Esophagus muscularis mucosa (tissue), 4 donors: ENCODE results near the gene LRIT2. TPM values are rescaled to one million over a fixed set of nuclear protein-coding genes. Genes with fewer than 3 reads are reported as not detected.
"Not testable (repeated sequence)": the region's sequence is repeated elsewhere in the genome, so short reads cannot be mapped to it uniquely, and the experiment has no call there.

Experiments
- DNase-seq: peaks from one replicate; pipeline ENCODE4 v3.0.0-alpha.2; 2017; ENCODE audit errors: extremely low spot score
- H3K27ac ChIP-seq, 4 donors: fragments of 200-600 bp; sonication (generic); replicated peaks in 1 of 4; 1 replicate in 3 of 4; 2 replicates in 1 of 4; pipeline ENCODE4 v1.5.1; 2016 to 2019; ENCODE audit warnings: mild to moderate bottlenecking in 1 of 4
- H3K27me3 ChIP-seq, 4 donors: fragments of 200-600 bp; sonication (generic); one replicate each; pipeline versions ENCODE4 v1.5.1 to v1.6.0; 2016 to 2019
- H3K36me3 ChIP-seq, 4 donors: fragments of 200-600 bp; sonication (generic); one replicate each; pipeline ENCODE4 v1.5.1; 2016 to 2019
- H3K4me1 ChIP-seq, 4 donors: fragments of 200-600 bp; sonication (generic); one replicate each; pipeline ENCODE4 v1.5.1; 2016 to 2019
- H3K4me3 ChIP-seq, 4 donors: fragments of 200-600 bp; sonication (generic); 1 replicate in 2 of 4; 2 replicates in 2 of 4; pipeline ENCODE4 v1.5.1; 2016 to 2019; ENCODE audit warnings: mild to moderate bottlenecking in 4 of 4, moderate library complexity in 1 of 4
- H3K9me3 ChIP-seq, 4 donors: fragments of 200-600 bp; sonication (generic); 1 replicate in 3 of 4; 2 replicates in 1 of 4; pipeline ENCODE4 v1.5.1; 2016 to 2019
- EP300 ChIP-seq: sonication (generic); formaldehyde crosslinking; IDR thresholded peaks from one replicate; pipeline ENCODE4 v1.6.1; 2017; ENCODE audit warnings: antibody characterized with exemption
- POLR2A ChIP-seq: fragments of 450-650 bp; IDR thresholded peaks from one replicate; pipeline ENCODE4 v1.6.1; 2017; ENCODE audit warnings: antibody characterized with exemption, moderate library complexity, mild to moderate bottlenecking, low read depth
- POLR2AphosphoS5 ChIP-seq, 2 donors: sonication (generic); formaldehyde crosslinking; IDR thresholded peaks; one replicate each; pipeline ENCODE4 v1.6.1; 2017; ENCODE audit warnings: antibody characterized with exemption in 2 of 2
- WGBS: methylation state at CpG from one replicate; pipeline ENCODE4 v1.1.5; 2018; 5-methylcytosine and 5-hydroxymethylcytosine counted together
- intact Hi-C: fragments of 100-400 bp; cut with DNase I; formaldehyde crosslinking; loops from one replicate; pipeline ENCODE4 v1.15.1; 2023
- total RNA-seq, 4 donors: library from RNA; depleted of rRNA; stranded (reverse); fragments of >200 nt; gene quantifications; one replicate each; pipeline versions ENCODE4 v1.1.0 to v1.2.1, GENCODE V29; 2016
- TF ChIP-seq, protein P1 (sequence below), 3 experiments: fragments of 200-600 bp in 2 of 3; fragments of 450-650 bp in 1 of 3; sonication (generic) in 2 of 3; IDR thresholded peaks; one replicate each; pipeline ENCODE4 v1.5.1; 2017 to 2019; ENCODE audit warnings: antibody characterized with exemption in 3 of 3, mild to moderate bottlenecking in 2 of 3, moderate library complexity in 1 of 3

The LRIT2 gene
- total RNA-seq, 4 donors from 2014 or later, result 0.19 TPM; not detected in 3

DNA sequence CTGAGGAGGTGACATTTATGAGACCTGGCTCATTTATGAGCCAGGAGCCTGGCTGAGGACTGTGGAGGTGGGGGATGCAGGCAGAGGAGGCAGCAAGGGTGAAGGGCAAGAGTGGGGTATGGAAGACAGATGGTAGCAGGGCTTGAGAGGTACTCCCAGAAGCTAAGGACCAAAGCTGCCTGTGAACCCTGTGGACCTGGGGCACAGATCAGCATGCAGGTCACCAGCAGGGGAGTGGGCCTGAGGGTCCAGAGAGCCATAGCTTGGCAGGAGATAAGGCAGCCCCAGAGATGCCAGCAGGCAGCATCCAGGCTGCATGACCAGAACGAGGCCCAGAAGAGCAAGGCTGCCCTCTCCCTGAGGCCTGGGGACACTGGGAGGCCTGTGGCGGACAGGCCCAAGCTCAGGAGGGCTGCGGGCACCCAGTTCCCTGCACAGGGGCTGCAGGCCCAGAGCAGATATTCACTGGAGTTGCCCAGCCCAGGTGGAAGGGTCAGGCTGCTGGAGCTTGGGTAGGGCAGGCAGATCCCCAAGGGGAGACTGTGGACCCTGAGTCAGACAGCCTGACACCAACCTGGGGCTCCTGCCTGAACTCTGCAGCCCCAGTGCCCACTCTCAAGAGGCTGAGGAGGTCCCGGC is 48.4 kb downstream of the LRIT2 start:
- H3K9me3 ChIP-seq, result no peaks in the 10 kb centered on the region
- no peak overlapping the region for H3K4me3 ChIP-seq
- H3K36me3 ChIP-seq, result no peaks in the 10 kb centered on the region
- no peaks in the 10 kb centered on the region for H3K4me1 ChIP-seq
- DNase-seq, result no peak
- H3K27me3 ChIP-seq, result no peaks in the 10 kb centered on the region
- intact Hi-C loops, result no loop called here
- WGBS, result 100% methylated on average over 1 of the region's 4 CpGs
- TF ChIP-seq, protein P1, sequence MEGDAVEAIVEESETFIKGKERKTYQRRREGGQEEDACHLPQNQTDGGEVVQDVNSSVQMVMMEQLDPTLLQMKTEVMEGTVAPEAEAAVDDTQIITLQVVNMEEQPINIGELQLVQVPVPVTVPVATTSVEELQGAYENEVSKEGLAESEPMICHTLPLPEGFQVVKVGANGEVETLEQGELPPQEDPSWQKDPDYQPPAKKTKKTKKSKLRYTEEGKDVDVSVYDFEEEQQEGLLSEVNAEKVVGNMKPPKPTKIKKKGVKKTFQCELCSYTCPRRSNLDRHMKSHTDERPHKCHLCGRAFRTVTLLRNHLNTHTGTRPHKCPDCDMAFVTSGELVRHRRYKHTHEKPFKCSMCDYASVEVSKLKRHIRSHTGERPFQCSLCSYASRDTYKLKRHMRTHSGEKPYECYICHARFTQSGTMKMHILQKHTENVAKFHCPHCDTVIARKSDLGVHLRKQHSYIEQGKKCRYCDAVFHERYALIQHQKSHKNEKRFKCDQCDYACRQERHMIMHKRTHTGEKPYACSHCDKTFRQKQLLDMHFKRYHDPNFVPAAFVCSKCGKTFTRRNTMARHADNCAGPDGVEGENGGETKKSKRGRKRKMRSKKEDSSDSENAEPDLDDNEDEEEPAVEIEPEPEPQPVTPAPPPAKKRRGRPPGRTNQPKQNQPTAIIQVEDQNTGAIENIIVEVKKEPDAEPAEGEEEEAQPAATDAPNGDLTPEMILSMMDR (IDR thresholded peaks at IDR 0.05), result no peak
- TF ChIP-seq EP300 (no peak), POLR2AphosphoS5 (IDR thresholded peaks at IDR 0.05) (no peak), POLR2A (no peak)
- H3K27ac ChIP-seq, result no peak overlapping the region

DNA sequence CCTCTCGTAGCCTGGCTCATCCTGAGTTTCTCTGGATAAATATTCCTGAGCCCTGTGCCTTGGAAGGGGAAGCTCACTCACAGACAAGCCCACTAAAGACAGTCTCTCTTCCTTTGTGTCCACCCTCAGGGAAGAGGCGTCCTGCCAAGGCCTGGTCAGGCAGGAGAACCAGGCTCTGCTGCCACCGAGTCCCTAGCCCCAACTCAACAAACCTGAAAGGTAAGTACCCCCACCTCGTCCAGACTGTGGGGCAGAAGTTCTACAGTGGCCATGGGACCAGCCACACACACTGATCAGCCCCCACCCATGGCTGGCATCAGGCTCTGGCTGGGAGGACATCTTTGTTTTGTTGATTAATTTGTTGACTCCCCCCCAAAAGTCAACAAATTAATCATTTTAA is 49.0 kb downstream of the LRIT2 start:
- H3K27me3 ChIP-seq, result no peaks in the 10 kb centered on the region
- intact Hi-C loops, result no loop called here
- no peaks in the 10 kb centered on the region for H3K4me1 ChIP-seq
- TF ChIP-seq POLR2AphosphoS5 (IDR thresholded peaks at IDR 0.05) (no peak), POLR2A (no peak)
- H3K4me3 ChIP-seq, result no peak overlapping the region
- DNase-seq, result no peak
- WGBS, result 92% methylated on average over 3 of the region's 4 CpGs
- H3K9me3 ChIP-seq, result no peaks in the 10 kb centered on the region
- H3K36me3 ChIP-seq, result no peaks in the 10 kb centered on the region
- H3K27ac ChIP-seq, result no peak overlapping the region

DNA sequence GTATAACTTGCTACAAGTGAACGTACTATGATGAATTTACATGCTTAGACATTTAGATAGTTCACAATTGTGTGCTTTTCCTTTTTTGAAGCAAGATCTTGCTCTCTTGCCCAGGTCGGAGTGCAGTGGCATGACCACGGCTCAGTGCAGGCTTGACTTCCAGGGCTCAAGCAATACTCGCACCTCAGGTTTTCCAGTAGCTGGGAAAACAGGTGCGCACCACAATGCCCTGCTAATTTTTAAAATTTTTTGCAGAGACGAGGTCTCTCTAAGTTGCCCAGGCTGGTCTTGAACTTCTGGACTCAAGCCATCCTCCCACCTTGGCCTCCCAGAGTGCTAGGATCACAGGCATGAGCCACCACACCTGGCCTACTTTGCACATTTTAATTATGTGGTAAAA is 49.9 kb downstream of the LRIT2 start:
- no peak overlapping the region for H3K27ac ChIP-seq
- H3K9me3 ChIP-seq, result no peaks in the 10 kb centered on the region
- DNase-seq, result peak; percentile 90
- H3K27me3 ChIP-seq, result no peaks in the 10 kb centered on the region
- TF ChIP-seq EP300 (no peak), POLR2AphosphoS5 (IDR thresholded peaks at IDR 0.05) (no peak), POLR2A (no peak)
- TF ChIP-seq, protein P1 (IDR thresholded peaks at IDR 0.05), result no peak
- no peaks in the 10 kb centered on the region for H3K36me3 ChIP-seq
- intact Hi-C loops, result no loop called here
- no peaks in the 10 kb centered on the region for H3K4me1 ChIP-seq
- H3K4me3 ChIP-seq, result no peak overlapping the region
- WGBS, result 86% methylated on average over 6 of the region's 6 CpGs

DNA sequence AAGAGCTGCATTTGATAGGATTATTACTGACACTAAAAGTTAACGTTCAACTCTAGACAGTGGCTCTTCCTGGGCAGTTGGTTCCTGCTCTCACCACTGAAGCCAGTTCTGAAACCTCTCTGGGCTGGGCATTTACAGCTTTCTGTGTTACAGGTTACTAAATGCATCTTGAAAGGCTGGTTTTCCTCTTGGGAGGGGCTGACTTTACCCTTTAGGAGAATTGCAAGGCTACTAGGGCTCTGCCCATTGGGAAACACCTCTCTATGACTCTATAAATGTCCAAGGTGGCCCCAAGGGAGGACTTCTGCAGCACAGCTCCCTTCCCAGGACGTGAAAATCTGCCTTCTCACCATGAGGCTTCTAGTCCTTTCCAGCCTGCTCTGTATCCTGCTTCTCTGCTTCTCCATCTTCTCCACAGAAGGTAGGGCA is 51.8 kb downstream of the LRIT2 start, which contains the start of gene GPR15LG:
GPR15LG (plus strand) TSS at position 301 of the 429 bp plus-strand sequence; CDS start at position 352, 51 bp downstream.
- no peak for TF ChIP-seq POLR2AphosphoS5 (IDR thresholded peaks at IDR 0.05)
- no peak for TF ChIP-seq EP300
- TF ChIP-seq, protein P1 (IDR thresholded peaks at IDR 0.05), result no peak
- Histone ChIP-seq H3K36me3 (no peaks in the 10 kb centered on the region), H3K27me3 (no peaks in the 10 kb centered on the region), H3K9me3 (no peaks in the 10 kb centered on the region), H3K4me1 (no peaks in the 10 kb centered on the region), H3K4me3 (no peak within 1 kb of the TSS), H3K27ac (no peak within 1 kb of the TSS)
- peak; percentile 57 for DNase-seq
- intact Hi-C loops, result no loop called here
- 75% methylated on average over 2 of the region's 2 CpGs for WGBS

DNA sequence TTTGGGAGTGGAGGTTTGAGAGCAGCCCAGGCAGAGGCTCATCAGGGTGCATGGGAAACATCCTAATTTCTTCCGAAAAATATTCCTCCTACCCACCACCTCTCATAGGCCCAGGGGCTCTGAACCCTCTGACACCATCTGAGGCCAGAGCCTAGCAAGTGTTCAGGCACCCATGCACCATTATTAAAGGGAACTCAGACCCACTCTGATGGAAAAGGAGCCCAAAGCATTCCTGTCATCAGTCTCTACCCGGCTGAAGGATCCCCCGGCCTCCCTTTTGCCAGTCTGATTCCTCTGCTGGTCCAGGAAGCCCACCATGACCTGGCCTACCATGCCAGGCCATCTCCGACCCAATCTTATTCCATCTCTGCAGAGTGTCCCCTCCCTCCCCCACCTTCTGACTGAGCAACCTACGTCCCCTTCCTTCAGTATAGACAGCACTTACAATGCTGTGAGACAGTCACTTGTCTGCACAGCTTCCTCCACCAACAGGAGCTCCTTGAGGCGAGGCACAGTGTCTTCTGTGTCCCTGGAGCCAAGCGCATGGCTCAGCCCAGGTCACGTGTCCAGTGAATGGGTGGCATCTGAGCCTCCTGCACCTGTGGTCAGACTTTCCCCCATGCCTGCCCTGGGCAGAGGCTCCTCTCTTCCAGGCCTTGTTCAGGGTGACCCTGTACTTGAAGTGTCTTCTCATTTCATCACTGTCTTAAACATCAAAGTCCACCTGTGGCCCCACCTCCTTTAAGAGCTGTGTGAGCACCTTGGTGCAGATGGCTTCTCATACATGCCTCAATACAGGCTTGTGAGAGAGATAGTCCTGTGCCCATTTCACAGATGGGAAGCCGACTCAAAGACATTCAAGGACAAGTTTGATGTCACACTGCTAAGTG is 52.6 kb downstream of the LRIT2 start:
- H3K36me3 ChIP-seq, result no peaks in the 10 kb centered on the region
- H3K9me3 ChIP-seq, result no peaks in the 10 kb centered on the region
- 81% methylated on average over 9 of the region's 9 CpGs for WGBS
- no peak overlapping the region for H3K4me3 ChIP-seq
- TF ChIP-seq, protein P1 (IDR thresholded peaks at IDR 0.05), result no peak
- TF ChIP-seq POLR2A (no peak), POLR2AphosphoS5 (IDR thresholded peaks at IDR 0.05) (no peak), EP300 (no peak)
- H3K27ac ChIP-seq, result no peak overlapping the region
- DNase-seq, result peak; percentile 91
- no peaks in the 10 kb centered on the region for H3K4me1 ChIP-seq
- no peaks in the 10 kb centered on the region for H3K27me3 ChIP-seq
- intact Hi-C loops, result no loop called here

DNA sequence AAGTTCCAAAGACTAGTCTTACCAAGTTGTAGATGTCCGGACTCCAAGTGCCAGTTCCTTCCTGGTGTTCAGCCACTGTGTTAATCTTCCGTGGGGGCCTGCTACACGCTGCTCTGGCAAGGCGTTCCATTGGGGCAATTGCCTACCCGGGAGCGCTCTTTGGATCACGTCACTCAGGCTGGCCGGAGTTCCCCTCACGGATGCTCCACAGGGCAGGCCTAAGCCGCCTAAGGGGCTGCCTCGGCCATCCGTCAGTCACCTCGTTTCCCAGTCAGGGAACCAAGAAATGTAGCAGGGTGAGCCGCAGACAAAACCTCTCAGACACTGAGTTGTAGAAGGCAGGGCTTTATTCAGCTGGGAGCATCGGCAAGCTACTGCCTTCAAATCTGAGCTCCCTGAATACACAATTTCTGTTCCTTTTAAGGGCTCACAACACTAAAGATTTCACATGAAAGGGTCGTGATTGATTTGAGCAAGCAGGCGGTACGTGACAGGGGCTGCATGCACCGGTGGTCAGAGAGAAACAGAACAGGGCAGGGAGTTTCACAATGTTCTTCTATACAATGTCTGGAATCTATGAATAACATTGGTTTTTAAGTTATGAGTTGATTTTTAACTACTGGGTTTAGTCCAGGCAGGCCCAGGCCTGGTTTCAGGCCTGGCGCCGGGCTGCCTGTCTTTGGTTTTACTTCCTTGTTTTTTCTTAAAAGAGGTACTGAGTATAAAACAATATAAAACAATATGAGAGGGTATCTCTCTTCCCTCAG is 53.5 kb downstream of the LRIT2 start:
- H3K9me3 ChIP-seq, H3K4me1 ChIP-seq, H3K27me3 ChIP-seq, DNase-seq, H3K4me3 ChIP-seq, H3K27ac ChIP-seq, H3K36me3 ChIP-seq, intact Hi-C loops: not testable (repeated sequence)
- 84% methylated on average over 12 of the region's 21 CpGs for WGBS

DNA sequence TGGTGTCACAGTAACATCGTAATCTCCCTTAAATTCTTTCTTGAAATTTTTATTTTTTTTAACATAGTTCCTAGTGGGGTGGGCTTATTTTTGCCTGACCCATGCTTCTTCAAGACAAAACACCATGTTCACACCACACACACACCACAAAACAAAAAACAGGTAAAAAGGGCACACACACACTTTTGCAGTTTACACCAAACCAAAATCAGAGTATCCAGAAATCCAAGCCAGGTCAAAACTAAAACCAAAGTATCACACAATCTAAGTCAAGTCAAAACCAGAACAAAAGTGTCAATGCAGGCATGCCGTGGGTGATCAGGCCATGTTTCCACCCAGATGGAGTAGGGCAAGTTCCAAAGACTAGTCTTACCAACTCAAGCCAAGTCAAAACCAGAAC is 54.1 kb downstream of the LRIT2 start:
- H3K9me3 ChIP-seq, H3K36me3 ChIP-seq, intact Hi-C loops, H3K27me3 ChIP-seq, DNase-seq, H3K4me3 ChIP-seq, H3K27ac ChIP-seq, H3K4me1 ChIP-seq: not testable (repeated sequence)
- 82% methylated on average over 2 of the region's 2 CpGs for WGBS
